ENCODE data around the gene PRKAG1.

PRKAG1 gene

GRCh38 chr12:48997719-48998496 is 20.7 kb downstream of the PRKAG1 start:
- in situ Hi-C loops (cut with MboI; ENCODE audit: low sequenced_read_pairs), result no loop called here
- peaks cover 16% of the 10 kb centered on the region for H3K36me3 ChIP-seq (replicated peaks)
- H3K27me3 ChIP-seq (ENCODE audit: low read depth), result no peaks in the 10 kb centered on the region
- H3K4me1 ChIP-seq, result peaks cover 24% of the 10 kb centered on the region
- peak in 1 of 2 experiments; percentile 75 for DNase-seq (ENCODE audit: low spot score in 2 of 2)
- peak overlapping the region; percentile 46 for H3K4me3 ChIP-seq
- no peaks in the 10 kb centered on the region for H3K9me3 ChIP-seq

- H3K4me1 ChIP-seq, result peaks cover 24% of the 10 kb centered on the region
- no peaks in the 10 kb centered on the region for H3K9me3 ChIP-seq
- peak overlapping the region; percentile 46 for H3K4me3 ChIP-seq
- in situ Hi-C loops (cut with MboI; ENCODE audit: low sequenced_read_pairs), result no loop called here
- H3K27me3 ChIP-seq (ENCODE audit: low read depth), result no peaks in the 10 kb centered on the region
- DNase-seq (ENCODE audit: low spot score in 2 of 2), result peak; percentile 57 to 87
- peaks cover 9% of the 10 kb centered on the region for H3K36me3 ChIP-seq (replicated peaks)
These were observed 21.5 kb downstream of the PRKAG1 start for GRCh38 chr12:48996794-48997718.

GRCh38 chr12:48995086-48995879 is 23.3 kb downstream of the PRKAG1 start:
- peaks cover 26% of the 10 kb centered on the region for H3K4me1 ChIP-seq
- in situ Hi-C loops (cut with MboI; ENCODE audit: low sequenced_read_pairs), result no loop called here
- H3K27me3 ChIP-seq (ENCODE audit: low read depth), result no peaks in the 10 kb centered on the region
- H3K4me3 ChIP-seq, result no peak overlapping the region
- peak; percentile 82 to 93 for DNase-seq (ENCODE audit: low spot score in 2 of 2)
- no peaks in the 10 kb centered on the region for H3K36me3 ChIP-seq (replicated peaks)
- H3K9me3 ChIP-seq, result no peaks in the 10 kb centered on the region

- Histone ChIP-seq H3K9me3 (no peaks in the 10 kb centered on the region), H3K27me3 (ENCODE audit: low read depth) (no peaks in the 10 kb centered on the region), H3K4me1 (peaks cover 23% of the 10 kb centered on the region), H3K4me3 (no peak overlapping the region), H3K36me3 (replicated peaks) (no peaks in the 10 kb centered on the region)
- in situ Hi-C loops (cut with MboI; ENCODE audit: low sequenced_read_pairs), result no loop called here
- no peak for DNase-seq (ENCODE audit: low spot score in 2 of 2)
These were observed 24.1 kb downstream of the PRKAG1 start for GRCh38 chr12:48994224-48995085.

GRCh38 chr12:48993787-48994186 is 24.8 kb downstream of the PRKAG1 start:
- Histone ChIP-seq H3K36me3 (replicated peaks) (no peaks in the 10 kb centered on the region), H3K4me1 (peaks cover 22% of the 10 kb centered on the region), H3K9me3 (no peaks in the 10 kb centered on the region), H3K4me3 (no peak overlapping the region), H3K27me3 (ENCODE audit: low read depth) (no peaks in the 10 kb centered on the region)
- DNase-seq (ENCODE audit: low spot score in 2 of 2), result no peak
- in situ Hi-C loops (cut with MboI; ENCODE audit: low sequenced_read_pairs), result no loop called here

- Histone ChIP-seq H3K27me3 (ENCODE audit: low read depth) (no peaks in the 10 kb centered on the region), H3K9me3 (no peaks in the 10 kb centered on the region), H3K4me3 (no peak overlapping the region), H3K36me3 (replicated peaks) (no peaks in the 10 kb centered on the region), H3K4me1 (peaks cover 18% of the 10 kb centered on the region)
- DNase-seq (ENCODE audit: low spot score in 2 of 2), result no peak
- in situ Hi-C loops (cut with MboI; ENCODE audit: low sequenced_read_pairs), result no loop called here
These were observed 27.1 kb downstream of the PRKAG1 start for GRCh38 chr12:48991247-48992050.

GRCh38 chr12:48990552-48990951 is 28.0 kb downstream of the PRKAG1 start:
- in situ Hi-C loops (cut with MboI; ENCODE audit: low sequenced_read_pairs), result no loop called here

GRCh38 chr12:48988030-48988649 is 30.4 kb downstream of the PRKAG1 start:
- Histone ChIP-seq H3K9me3 (no peaks in the 10 kb centered on the region), H3K27me3 (ENCODE audit: low read depth) (no peaks in the 10 kb centered on the region)
- DNase-seq (ENCODE audit: low spot score in 2 of 2), result peak in 1 of 2 experiments; percentile 86

More at GRCh38 chr12:48990552-48990951, 28.0 kb downstream of the PRKAG1 start:
- Histone ChIP-seq H3K27me3 (ENCODE audit: low read depth) (no peaks in the 10 kb centered on the region), H3K36me3 (replicated peaks) (no peaks in the 10 kb centered on the region), H3K4me3 (no peak overlapping the region), H3K9me3 (no peaks in the 10 kb centered on the region), H3K4me1 (peaks cover 27% of the 10 kb centered on the region)
- DNase-seq (ENCODE audit: low spot score in 2 of 2), result no peak

GRCh38 chr12:48986720-48987291 is 31.8 kb downstream of the PRKAG1 start:
- no peaks in the 10 kb centered on the region; the same call in 1 of the 2 replicates for H3K36me3 ChIP-seq (replicated peaks)
- H3K9me3 ChIP-seq, result no peaks in the 10 kb centered on the region
- peak; percentile 86 to 93 for DNase-seq (ENCODE audit: low spot score in 2 of 2)
- no peak overlapping the region for H3K4me3 ChIP-seq
- in situ Hi-C loops (cut with MboI; ENCODE audit: low sequenced_read_pairs), result no loop called here
- peaks cover 8% of the 10 kb centered on the region for H3K27me3 ChIP-seq (ENCODE audit: low read depth)
- H3K4me1 ChIP-seq, result peaks cover 26% of the 10 kb centered on the region

More at GRCh38 chr12:48988030-48988649, 30.4 kb downstream of the PRKAG1 start:
- in situ Hi-C loops (cut with MboI; ENCODE audit: low sequenced_read_pairs), result no loop called here
- Histone ChIP-seq H3K36me3 (replicated peaks) (no peaks in the 10 kb centered on the region; the same call in 1 of the 2 replicates), H3K4me1 (peaks cover 26% of the 10 kb centered on the region), H3K4me3 (no peak overlapping the region)

- Histone ChIP-seq H3K4me1 (peaks cover 26% of the 10 kb centered on the region), H3K9me3 (no peaks in the 10 kb centered on the region), H3K36me3 (replicated peaks) (no peaks in the 10 kb centered on the region; the same call in 1 of the 2 replicates), H3K4me3 (no peak overlapping the region), H3K27me3 (ENCODE audit: low read depth) (peaks cover 16% of the 10 kb centered on the region)
- in situ Hi-C loops (cut with MboI; ENCODE audit: low sequenced_read_pairs), result no loop called here
- DNase-seq (ENCODE audit: low spot score in 2 of 2), result no peak
These were observed 32.7 kb downstream of the PRKAG1 start for GRCh38 chr12:48985901-48986300.

GRCh38 chr12:48985475-48985897 is 33.1 kb downstream of the PRKAG1 start:
- Histone ChIP-seq H3K36me3 (replicated peaks) (no peaks in the 10 kb centered on the region; the same call in 1 of the 2 replicates), H3K4me3 (no peak overlapping the region), H3K9me3 (no peaks in the 10 kb centered on the region), H3K27me3 (ENCODE audit: low read depth) (peaks cover 16% of the 10 kb centered on the region), H3K4me1 (peaks cover 26% of the 10 kb centered on the region)
- in situ Hi-C loops (cut with MboI; ENCODE audit: low sequenced_read_pairs), result no loop called here
- no peak for DNase-seq (ENCODE audit: low spot score in 2 of 2)
